Mammary epithelial cell (primary cell): Measurements from ENCODE around the gene PARD3.

Experiments used
- EZH2 ChIP-seq: IDR thresholded peaks from 2 replicates; pipeline ENCODE4 v1.6.1; 2012; ENCODE audit warnings: low read length, inconsistent platforms, borderline replicate concordance
- TF ChIP-seq, protein P1 (sequence below), 2 donors: IDR thresholded peaks in 1 of 2; conservative IDR thresholded peaks in 1 of 2; 2 replicates each; pipeline ENCODE4 v1.5.1; 2011 to 2012; ENCODE audit warnings: inconsistent platforms in 2 of 2, low read length in 2 of 2, mild to moderate bottlenecking in 2 of 2, control low read depth in 1 of 2, low read depth in 1 of 2; ENCODE audit not compliant: insufficient read depth in 1 of 2; ENCODE audit errors: extremely low read depth in 1 of 2

DNA sequence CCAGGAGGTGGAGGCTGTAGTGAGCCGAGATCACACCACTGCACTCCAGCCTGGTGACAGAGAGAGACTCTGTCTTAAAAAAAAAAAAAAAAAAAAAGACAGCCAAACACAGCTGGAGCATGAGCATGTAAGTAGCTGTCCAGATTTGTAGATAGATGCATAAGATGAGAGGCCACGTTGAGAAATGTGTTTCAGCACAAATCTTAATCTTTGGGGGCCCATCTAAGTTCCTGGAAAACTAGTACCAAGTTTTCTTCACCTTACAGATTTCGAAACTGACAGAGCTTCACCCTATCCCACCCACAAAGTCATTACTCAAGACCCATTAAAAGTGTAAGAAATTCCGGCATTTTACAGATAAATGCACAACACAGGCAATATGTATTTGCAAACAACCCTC is 208.2 kb downstream of the PARD3 start:
- TF ChIP-seq, protein P1, sequence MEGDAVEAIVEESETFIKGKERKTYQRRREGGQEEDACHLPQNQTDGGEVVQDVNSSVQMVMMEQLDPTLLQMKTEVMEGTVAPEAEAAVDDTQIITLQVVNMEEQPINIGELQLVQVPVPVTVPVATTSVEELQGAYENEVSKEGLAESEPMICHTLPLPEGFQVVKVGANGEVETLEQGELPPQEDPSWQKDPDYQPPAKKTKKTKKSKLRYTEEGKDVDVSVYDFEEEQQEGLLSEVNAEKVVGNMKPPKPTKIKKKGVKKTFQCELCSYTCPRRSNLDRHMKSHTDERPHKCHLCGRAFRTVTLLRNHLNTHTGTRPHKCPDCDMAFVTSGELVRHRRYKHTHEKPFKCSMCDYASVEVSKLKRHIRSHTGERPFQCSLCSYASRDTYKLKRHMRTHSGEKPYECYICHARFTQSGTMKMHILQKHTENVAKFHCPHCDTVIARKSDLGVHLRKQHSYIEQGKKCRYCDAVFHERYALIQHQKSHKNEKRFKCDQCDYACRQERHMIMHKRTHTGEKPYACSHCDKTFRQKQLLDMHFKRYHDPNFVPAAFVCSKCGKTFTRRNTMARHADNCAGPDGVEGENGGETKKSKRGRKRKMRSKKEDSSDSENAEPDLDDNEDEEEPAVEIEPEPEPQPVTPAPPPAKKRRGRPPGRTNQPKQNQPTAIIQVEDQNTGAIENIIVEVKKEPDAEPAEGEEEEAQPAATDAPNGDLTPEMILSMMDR (conservative IDR thresholded peaks at IDR 0.05 in 1 of 2, IDR thresholded peaks at IDR 0.05 in 1 of 2; ENCODE audit: extremely low read depth in 1 of 2, insufficient read depth in 1 of 2, low read depth in 1 of 2, low read length in 2 of 2), result no peak
- no peak for TF ChIP-seq EZH2
